H1 (cell line): ENCODE data around the gene GALNT11.

Source experiments
- CTCF ChIP-seq, 3 experiments: IDR thresholded peaks; 1 replicate in 2 of 3; 2 replicates in 1 of 3; pipeline versions ENCODE4 v1.5.1 to v1.6.1; 2011; ENCODE audit warnings: low read length in 3 of 3, mild to moderate bottlenecking in 3 of 3, inconsistent platforms in 2 of 3, low read depth in 1 of 3, moderate library complexity in 1 of 3; ENCODE audit not compliant: insufficient read depth in 1 of 3; ENCODE audit errors: control extremely low read depth in 1 of 3
- EGR1 ChIP-seq: IDR thresholded peaks from 2 replicates; pipeline ENCODE4 v1.6.1; 2011; ENCODE audit warnings: low read depth, low read length, borderline replicate concordance
- POLR2A ChIP-seq, 2 experiments: IDR thresholded peaks; 1 replicate in 1 of 2; 2 replicates in 1 of 2; pipeline ENCODE4 v1.6.1; 2011; ENCODE audit warnings: low read depth in 2 of 2, low read length in 2 of 2, mild to moderate bottlenecking in 2 of 2; ENCODE audit errors: control extremely low read depth in 1 of 2
- RAD21 ChIP-seq, 2 experiments: IDR thresholded peaks in 1 of 2; conservative IDR thresholded peaks in 1 of 2; 2 replicates each; pipeline ENCODE4 v1.6.1; 2011; ENCODE audit warnings: low read depth in 2 of 2, low read length in 2 of 2, improper control_type of control experiment in 1 of 2, inconsistent platforms in 1 of 2, mild to moderate bottlenecking in 1 of 2, moderate library complexity in 1 of 2
- RNF2 ChIP-seq: fragments of 200-900, 300-1000 bp; sonication (generic); IDR thresholded peaks from 2 replicates; pipeline ENCODE4 v1.7.1; 2016; ENCODE audit warnings: borderline replicate concordance, low read depth, mild to moderate bottlenecking, antibody characterized with exemption, low read length; ENCODE audit not compliant: poor library complexity, severe bottlenecking; ENCODE audit errors: missing control alignments
- SIN3A ChIP-seq, 2 experiments: IDR thresholded peaks in 1 of 2; conservative IDR thresholded peaks in 1 of 2; 2 replicates each; pipeline ENCODE4 v1.6.1; 2011 to 2012; ENCODE audit warnings: low read length in 2 of 2, improper control_type of control experiment in 1 of 2, low read depth in 1 of 2, mild to moderate bottlenecking in 1 of 2
- TAF1 ChIP-seq: IDR thresholded peaks from 2 replicates; pipeline ENCODE4 v1.6.1; 2011; ENCODE audit warnings: mild to moderate bottlenecking, low read depth, low read length
- TEAD4 ChIP-seq: IDR thresholded peaks from 2 replicates; pipeline ENCODE4 v1.6.1; 2012; ENCODE audit warnings: low read depth, low read length, inconsistent platforms, mixed read lengths

- no peak for TF ChIP-seq TEAD4
- no peak for TF ChIP-seq CTCF (IDR thresholded peaks at IDR 0.05; ENCODE audit: control extremely low read depth in 1 of 3, insufficient read depth in 1 of 3, low read depth in 1 of 3, low read length in 3 of 3)
- no peak for TF ChIP-seq SIN3A (conservative IDR thresholded peaks at IDR 0.05 in 1 of 2, IDR thresholded peaks at IDR 0.05 in 1 of 2; ENCODE audit: low read depth in 1 of 2, low read length in 2 of 2)
- no peak for TF ChIP-seq POLR2A (IDR thresholded peaks at IDR 0.05; ENCODE audit: control extremely low read depth in 1 of 2, low read depth in 2 of 2, low read length in 2 of 2)
- no peak for TF ChIP-seq RNF2
- TF ChIP-seq RAD21 (IDR thresholded peaks at IDR 0.05 in 1 of 2, conservative IDR thresholded peaks at IDR 0.05 in 1 of 2; ENCODE audit: low read depth in 2 of 2, low read length in 2 of 2), result no peak
- TF ChIP-seq EGR1, result no peak
- TF ChIP-seq TAF1, result no peak
Measured at GRCh38 chr7:151987748-151988529, 37.5 kb upstream of the GALNT11 start.
